Measurements from ENCODE around the gene CPB1. TPM values are rescaled to one million over a fixed set of nuclear protein-coding genes. Genes with fewer than 3 reads are reported as not detected.

CPB1 gene
- total RNA-seq, 1 experiment from 2014 or later, result not detected

DNA sequence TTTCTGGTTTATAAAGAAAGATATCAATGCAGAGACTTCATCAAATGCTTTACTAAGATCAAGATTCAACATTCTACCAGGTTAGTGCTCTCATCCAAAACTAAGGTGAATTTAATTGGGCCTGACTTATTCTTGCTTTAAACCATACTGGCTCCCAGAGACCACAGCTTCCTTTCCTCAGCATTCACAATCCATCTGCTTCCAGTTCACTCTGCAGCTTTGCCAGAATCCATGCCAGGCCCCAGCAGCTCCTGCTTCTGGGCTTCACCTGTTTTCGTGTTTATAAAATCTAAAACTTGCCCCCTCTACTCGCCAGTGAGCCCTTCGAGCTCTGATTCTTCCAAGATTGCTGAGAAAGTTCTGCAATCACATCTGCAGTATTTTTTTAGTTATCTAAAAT is 2.3 kb downstream of the CPB1 start:
- DNase-seq (ENCODE audit: low read depth), result no peak

DNA sequence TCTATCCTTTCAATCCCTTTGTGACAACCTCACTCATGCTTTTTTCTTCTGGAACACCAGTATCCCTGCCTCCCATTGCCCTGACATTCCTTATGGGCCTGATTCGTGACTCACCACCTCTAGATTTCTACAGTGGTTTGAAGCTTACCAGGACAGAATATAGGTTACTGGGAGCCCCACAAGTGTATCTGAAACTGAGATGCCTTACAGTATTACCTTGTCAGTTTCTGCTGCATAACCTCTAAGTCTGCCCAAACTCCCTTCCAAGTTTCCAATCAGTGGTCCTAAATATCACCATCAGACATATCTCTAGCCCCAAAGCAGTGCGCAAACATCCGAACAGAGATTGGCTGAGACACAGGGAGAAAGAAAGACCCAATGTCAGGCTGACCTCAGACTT is 5.6 kb downstream of the CPB1 start:
- DNase-seq (ENCODE audit: low read depth), result peak; percentile 3

DNA sequence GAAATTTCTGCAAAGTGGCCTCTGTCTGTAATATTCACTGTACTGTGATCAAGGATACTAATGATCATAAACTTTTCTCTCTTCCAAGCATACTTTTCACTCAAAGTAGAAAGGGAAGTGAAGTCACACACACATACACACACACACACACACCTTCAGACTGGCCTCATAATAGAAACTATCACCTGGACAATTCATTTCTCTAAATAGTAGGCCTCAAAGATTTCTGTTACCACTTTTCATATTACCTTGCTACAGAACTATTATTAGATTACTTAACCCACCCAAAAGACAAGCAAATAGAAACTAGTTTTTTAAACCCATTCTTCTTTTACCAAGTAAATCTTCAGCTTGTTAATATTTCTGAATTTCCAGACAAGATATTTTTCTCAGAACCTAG is 12.2 kb downstream of the CPB1 start:
- DNase-seq (ENCODE audit: low read depth), result no peak

DNA sequence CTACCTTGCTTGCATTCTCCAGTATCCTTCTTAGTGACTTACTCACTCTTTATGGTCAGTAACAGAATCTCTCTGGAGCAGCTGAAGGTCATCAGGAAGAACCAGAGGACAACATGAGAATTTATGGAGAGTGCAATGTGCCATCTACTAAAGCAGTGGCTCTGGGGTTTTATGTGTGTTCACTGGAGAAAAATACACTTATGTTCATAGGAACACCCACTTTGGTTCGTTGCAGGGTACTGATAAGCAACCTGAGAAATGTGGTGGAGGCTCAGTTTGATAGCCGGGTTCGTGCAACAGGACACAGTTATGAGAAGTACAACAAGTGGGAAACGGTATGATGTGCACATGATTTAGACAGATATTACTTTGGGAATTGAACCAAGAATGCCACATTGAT is 12.8 kb downstream of the CPB1 start:
- DNase-seq (ENCODE audit: low read depth), result no peak

DNA sequence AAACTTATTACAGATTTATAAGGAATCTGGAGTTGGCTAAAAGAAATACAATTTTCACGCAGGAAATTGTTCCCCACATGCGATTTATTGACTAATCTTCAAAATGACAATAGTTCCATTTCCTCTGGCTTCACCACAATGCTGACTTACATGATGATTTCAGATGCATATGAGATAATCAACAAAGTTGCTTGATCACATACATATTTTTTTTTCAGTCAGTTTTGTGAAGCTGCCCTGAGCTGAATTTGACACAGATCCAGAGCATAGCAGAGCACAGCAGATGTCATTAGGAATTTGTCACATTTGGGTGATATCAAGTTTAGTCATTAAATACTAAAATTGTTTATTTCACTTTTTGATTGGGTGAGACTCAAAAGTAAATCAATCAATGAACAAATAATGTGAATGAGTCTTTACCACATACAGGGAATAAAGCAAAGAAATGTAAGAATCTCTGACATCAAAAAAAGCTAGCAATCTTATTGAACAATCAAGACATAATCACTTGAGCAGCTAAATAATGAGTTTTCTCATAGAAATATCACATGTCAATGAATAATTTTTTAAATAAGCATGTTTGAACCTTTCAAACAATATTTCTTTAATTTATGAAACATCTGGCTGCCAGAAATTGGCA is 18.3 kb downstream of the CPB1 start:
- no peak for DNase-seq (ENCODE audit: low read depth)

DNA sequence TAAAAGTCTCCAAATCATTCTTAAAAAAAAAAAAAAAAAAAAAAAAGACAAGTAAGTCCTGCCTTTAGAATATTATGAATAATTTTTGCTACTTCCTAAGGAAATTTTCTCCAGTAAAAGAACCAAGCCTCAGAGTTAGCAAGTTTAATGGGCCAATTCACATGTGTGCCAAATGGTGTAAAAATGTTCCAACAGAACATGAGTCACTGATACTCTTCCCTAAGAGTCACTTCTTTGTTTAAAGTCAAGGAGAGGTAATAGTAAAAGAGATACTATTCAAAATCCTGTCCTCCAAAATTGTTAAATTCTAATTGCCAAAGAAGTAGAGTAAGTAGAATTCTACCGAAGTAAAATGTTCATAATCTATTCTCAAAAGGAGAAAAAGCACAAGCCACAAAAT is 19.7 kb downstream of the CPB1 start:
- no peak for DNase-seq (ENCODE audit: low read depth)

DNA sequence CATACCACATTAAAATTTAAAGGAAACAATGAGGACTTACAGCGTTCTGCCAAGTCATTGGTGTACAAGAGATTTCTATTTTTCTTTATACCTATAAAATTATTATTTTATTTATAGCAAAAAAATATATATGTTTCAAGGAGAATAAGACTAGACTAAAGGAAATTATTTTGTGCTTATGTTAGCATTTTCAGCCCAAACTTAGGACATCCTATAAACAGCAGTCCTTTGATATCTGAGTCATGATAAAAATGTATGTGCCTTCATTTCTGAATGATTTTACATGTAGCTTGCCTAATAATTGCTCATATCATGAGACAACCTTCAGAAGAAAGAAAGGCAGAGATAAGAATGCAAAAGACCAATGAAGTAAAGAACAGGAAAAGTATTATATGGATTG is 20.8 kb downstream of the CPB1 start:
- no peak for DNase-seq (ENCODE audit: low read depth)

DNA sequence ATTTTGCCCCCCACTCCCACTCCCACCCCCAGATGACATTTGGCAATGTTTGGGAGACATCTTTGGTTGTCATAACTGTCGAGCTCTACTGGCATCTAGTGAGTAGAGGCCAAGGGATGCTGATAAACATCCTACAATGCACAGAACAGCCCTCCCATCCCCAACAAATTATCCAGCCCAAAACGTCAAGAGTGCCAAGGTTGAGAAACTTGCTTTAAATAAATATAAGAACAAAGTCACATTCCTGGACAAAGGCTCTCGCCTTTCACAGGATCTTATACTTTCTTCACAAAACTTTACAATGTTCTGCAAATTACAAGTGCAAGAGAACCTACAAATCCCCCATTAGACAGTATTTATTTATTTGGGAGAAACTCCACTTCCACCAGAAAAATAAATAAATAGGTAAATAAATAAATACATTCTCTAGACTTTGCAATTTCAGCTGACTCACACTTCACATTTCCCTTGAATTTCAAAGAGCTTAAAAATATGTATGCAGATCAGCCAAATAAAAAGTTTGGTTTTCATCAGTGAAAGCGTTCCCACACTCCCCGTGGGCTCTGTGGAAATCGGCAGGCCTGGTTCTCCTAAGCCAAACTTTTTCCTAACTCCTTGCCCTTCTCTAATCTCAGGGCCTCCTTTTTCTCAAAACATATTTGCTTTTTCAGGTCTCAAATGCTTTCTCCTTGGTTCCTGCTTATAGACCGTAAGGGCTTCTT is 24.8 kb downstream of the CPB1 start:
- DNase-seq (ENCODE audit: low read depth), result no peak

DNA sequence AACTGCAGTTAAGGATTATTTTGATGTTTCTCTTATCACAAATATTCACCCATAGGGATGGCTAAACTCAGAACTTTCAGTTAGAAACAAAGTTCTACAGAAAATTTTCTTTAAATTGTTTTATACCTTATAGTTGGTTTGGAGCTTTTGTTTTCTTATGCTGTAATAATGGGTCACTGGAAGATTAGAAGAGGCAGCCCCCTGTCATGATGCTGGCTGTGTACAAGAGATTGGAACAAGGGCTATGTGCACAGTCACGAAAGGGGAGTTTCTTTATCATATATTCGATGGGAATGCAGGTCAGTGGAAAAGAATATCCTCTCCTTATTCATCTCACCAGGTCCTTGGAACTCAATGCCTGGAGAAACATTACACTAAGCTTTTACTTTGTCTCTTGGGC is 25.5 kb downstream of the CPB1 start:
- DNase-seq (ENCODE audit: low read depth), result no peak

DNA sequence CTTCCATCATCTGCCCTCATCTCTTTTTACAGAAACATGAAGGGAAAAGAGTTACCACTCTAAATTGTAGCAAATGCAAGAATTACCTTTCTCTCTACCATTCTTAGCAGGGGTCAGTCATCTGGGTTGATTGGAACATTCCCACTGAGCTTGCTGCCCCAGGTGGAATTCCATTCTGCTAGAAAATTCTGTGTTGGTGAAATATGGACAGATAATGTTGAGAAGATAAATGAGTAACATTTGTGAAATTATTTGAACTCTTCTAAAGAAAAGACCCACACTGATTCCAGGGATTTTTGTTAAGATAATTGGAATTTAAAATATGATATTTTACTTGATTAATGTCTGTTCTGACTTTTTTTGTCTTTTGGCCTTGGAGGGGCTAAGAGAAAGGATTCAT is 26.4 kb downstream of the CPB1 start:
- no peak for DNase-seq (ENCODE audit: low read depth)

DNA sequence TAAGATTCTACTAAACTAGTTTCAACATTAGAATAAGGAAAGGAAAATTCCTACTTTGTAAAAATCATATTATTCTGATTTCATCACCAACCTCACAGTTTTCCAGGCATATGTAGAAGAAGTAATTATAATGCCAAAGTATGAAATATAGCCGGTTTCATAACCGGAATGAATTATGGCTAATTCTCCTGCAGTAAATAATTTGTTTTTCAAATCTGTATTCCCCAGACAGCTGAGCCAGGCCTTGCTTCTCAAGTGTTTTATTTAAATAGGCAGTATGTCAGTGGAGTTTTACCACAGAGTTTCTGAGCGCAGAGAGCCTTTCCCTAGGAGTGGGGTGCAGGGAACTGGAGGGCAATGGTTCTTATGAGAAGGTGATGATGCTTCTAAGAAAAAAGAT is 28.8 kb downstream of the CPB1 start:
- no peak for DNase-seq (ENCODE audit: low read depth)

DNA sequence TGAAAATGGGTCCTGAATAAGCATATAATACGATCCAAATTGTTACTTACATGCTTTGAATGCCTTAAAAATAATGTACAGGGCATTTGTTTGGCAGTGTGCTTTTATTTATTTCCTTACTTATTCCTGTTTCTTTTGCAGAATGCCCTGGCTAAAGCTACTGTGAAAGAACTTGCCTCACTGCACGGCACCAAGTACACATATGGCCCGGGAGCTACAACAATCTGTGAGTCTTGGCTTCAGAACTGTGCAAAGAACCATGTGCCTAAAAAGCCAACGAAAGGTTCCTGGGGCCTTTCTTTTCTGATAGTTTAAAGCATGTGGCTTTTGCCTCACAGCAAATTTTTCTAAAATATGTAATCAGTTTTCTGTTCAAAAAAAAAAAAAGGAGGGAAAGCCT is 29.7 kb downstream of the CPB1 start:
- no peak for DNase-seq (ENCODE audit: low read depth)

DNA sequence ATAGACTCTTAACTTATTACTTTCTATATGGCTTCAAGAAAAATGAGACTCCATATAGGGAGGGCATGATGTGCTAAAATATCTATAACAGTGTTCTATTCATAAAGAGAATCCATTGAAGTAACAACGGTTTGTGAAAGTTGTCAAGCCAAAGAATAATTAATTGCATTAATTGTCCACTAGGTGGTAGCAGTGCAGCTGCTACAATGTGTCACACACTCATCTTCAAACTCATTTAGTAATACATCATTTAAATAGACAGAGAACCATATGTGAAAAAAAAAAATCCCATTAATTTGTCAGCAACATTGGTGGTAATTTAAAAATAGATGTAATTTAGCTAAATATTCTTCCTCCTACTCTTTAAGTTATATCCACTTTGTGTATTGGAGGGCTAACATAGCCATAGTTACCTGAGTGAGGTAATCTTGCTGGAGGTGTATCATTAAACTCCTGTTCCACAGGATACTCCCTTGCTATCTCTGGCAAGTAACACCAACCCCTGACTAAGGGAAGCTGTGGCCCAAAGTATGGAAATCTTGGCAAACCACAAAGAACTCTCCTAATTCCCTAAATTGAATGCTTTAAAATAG is 33.8 kb downstream of the CPB1 start:
- DNase-seq (ENCODE audit: low read depth), result peak; percentile 68

DNA sequence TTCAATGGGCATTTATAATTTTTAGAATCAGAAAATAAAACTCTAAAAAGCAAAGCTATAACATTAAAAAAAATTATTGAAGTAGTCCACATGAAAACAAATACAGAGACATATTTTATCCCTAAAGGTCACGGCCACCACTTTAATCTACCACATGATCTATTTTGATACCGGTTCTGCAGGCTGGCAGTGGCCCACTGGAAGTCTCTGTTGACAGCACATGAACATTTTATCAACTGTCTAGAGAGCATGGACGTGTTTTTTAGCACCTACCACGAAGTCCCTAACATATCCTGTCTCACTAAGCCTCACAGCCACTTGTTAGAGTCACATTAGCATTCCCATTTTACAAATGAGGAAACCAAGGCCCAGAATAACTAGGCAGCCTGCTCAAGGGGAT is 35.7 kb downstream of the CPB1 start:
- no peak for DNase-seq (ENCODE audit: low read depth)

DNA sequence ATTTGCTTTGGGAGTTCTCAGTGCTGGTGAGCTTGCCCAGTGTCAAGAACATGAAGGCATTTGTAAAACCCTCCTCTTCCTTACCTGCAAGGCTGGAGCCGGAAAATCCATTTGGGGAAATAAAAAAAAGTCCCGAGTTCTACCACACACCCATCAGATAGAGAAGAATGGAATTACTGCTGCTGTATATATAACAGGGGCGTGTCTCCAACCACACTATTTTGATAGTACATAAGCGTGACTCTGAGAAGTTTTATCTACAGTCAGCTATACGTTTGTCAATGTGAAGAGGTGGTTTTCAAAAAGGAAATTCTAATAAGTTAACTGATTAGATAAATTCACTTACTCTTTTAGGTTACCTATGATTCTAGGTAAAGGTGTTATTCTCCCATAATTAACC is 36.2 kb downstream of the CPB1 start:
- no peak for DNase-seq (ENCODE audit: low read depth)

DNA sequence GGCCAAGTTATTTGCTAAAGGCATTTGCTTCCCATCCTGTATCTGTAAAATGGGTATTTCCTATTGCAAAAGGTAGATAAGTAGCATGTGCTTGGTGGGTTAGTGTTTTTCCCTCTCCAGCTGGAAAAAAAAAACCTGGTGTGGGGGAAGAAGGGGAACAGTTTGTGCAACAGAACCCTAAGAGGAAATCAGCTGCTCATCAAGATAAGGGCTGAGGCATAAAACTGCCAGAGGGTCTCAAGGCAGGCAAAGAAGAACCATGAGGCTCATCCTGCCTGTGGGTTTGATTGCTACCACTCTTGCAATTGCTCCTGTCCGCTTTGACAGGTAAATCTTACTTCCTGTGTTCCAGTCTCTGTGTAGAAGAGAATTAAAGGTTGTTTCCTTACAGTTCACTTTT is 37.4 kb downstream of the CPB1 start, which contains the start of gene CPA3:
Gene CPA3 (plus strand): TSS at position 248 of the 400 bp plus-strand sequence. CDS start 12 bp downstream, at position 260.
- no peak for DNase-seq (ENCODE audit: low read depth)

DNA sequence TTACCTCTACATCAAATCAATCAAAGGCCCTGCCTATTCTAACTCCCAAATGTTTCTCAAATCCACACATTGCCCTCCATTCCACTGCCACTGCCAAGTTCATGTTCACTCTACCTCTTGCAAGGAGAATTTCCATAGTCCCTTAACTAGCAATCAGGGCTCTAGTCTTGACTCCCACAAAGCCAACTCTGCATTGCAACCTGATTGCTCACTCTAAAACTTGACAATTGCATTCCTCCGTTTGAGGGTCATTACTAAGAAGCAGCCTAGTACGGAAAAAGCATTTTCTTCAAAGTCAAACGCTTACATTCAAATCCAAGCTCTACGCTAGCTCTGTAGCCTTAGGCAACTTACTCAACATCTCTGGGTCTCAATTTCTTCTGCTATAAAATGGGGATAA is 38.6 kb downstream of the CPB1 start:
- DNase-seq (ENCODE audit: low read depth), result peak; percentile 86

DNA sequence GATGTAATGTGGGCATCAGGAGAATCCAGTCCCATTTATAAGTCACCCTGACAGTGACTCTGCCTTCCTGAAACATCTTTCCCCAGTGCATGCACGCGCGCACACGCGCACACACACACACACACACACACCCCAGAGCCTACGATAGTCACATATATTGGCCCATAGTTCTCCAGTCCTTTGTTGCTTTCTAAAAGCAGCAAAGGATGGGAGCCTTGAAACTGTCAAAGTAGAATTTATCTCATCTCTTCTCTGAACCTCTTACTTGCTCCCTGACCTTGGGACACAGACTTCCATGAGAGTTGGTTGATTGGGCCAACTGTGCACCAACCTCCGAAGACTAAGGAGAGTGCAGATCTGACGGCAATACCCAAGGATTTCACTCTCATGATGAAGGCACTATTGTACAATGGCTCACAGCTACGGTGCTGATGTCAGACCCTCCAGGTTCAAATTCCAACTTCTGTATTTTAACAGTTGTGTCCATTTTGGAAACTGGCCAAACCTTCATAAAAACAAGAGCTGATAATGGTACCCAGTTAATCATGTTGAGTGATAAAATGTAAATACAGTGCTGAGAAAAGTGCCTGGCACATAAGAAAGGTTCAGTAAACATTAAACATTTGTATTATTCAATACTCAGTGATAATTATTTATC is 45.8 kb downstream of the CPB1 start:
- DNase-seq (ENCODE audit: low read depth), result no peak

DNA sequence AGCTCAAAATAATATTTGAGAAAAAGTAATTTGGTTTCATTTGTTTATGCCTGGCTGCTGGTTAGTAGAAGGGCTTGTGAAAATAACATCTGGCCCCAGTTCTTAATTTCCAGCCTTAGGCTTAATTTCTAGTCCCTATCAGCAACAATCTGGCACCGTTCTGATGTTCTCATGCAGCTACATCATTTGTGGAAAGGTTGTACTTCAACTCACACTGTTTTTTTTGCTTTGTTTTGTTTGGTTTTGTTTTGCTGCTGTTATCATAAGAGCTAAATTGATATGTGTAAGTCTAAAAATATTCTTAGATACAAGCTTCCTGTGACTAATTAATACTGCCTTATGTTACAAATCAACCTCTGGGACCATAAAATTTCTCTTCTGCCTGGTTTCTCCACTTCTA is 46.4 kb downstream of the CPB1 start:
- peak; percentile 17 for DNase-seq (ENCODE audit: low read depth)

DNA sequence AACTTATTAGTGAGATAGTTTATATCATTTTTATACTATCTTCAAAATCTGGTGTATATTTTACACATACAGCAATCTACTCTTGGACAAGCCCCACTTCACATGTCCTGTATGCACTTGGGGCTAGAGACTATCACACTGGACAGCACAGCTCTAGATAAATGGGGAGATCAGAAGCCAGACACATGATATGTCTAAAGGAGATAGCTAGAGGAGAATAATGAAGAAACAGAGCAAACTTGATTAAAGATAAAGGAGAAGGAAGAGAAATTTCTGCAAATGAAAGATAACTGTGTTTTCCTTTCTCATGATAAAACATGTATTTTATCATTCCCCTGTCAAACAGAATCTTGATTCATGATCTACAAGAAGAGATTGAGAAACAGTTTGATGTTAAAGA is 50.5 kb downstream of the CPB1 start:
- DNase-seq (ENCODE audit: low read depth), result no peak

DNA sequence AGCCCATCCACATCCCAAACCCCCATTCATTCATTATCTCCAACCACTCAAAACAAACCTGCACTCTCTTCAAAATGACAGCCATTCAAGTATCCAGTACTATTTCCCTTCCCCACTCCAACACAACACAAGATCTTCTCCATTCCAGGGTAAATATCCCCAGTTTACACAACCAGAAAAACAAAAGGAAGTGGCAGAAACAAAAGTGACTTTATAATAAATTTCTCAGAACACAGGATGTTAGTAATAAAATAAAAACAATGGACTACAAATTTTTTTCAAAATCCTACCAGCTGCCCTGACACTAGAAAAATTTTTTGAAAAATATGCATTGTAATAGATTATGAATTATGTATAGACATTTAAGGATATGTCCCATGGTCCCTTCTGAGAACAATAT is 51.6 kb downstream of the CPB1 start:
- DNase-seq (ENCODE audit: low read depth), result no peak

DNA sequence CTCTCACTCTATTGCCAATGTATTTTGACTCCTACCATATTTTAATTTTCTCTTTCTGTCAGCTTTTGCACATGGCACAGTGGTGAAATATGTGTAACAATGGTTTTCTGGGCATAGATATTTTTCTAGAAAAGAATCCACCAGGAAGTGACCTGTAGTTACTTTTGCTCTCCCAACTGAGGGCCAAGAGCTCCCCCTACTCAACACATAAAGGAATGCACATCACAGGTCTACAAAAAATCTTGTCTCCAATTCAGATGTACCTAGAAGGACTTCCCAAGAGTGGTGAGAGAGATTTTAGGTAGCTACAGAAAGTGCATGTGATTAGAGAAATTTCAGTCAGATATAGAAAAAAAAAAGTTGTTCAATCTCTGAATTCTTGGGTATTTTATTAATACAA is 53.1 kb downstream of the CPB1 start:
- DNase-seq (ENCODE audit: low read depth), result peak; percentile 55

DNA sequence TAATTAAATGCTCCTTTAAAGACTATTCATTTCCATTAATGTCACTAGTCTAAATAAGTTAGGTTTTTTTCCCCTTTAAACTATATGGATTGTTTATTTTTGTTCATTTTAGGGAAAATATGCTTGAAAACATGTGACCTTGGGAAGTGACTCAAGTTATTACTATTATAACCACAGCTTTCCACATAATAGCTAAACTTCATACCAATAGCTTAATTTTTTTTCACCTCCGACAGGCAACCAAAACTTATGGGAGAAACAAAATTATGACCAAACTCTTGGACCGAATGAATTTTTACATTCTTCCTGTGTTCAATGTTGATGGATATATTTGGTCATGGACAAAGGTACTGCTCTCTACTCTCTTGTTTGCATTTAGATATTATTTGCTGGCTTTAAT is 53.7 kb downstream of the CPB1 start:
- DNase-seq (ENCODE audit: low read depth), result no peak
